ENCODE data around the gene SLC25A45.

Gene SLC25A45

DNA sequence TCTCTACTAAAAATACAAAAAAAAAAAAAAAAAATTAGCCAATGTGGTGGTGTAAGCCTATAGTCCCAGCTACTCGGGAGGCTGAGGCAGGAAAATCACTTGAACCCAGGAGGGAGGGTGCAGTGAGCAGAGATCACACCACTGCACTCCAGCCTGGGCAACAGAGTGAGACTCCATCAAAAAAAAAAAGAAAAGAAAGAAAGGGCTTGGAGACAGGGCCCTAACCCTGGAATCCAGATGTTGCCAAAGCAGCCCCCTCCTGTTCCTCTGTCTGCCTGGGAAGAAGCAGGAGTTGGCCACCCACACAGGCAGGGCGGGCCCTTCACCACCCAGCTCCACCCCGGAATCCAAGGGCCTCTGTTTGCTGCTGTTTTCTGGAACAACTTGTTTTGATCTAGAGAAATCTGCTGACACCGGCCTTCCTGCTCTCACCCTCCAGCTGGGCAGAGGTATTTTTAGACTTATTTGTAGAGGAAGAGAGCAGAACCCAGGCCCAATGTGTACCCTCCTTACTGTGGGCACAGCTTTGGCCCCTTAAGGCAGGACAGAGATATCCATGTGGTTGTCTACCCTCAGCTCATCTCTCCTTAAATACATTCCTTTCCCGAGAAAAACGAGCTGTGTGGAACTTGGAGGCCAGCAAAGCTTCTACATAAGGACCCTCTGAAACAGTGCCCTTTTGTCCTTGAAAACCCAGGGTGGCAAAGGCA lies 37.5 kb upstream of the SLC25A45 start:
- Histone ChIP-seq H3K27me3 (ENCODE audit: control insufficient read depth, insufficient read depth, low read length) (no peaks in the 10 kb centered on the region), H3K27ac (ENCODE audit: low read length) (no peak overlapping the region), H3K9me3 (ENCODE audit: control insufficient read depth, insufficient read depth, low read length) (no peaks in the 10 kb centered on the region), H3K36me3 (ENCODE audit: control insufficient read depth, insufficient read depth, low read length) (no peaks in the 10 kb centered on the region), H3K4me3 (ENCODE audit: low read length) (no peak overlapping the region), H3K4me1 (ENCODE audit: control insufficient read depth, insufficient read depth, low read length) (peaks cover 29% of the 10 kb centered on the region)
- DNase-seq (ENCODE audit: low read depth, low spot score), result no peak
- no CpG with 5 or more reads among the region's 6 CpGs for WGBS (ENCODE audit: insufficient coverage, insufficient read length)

DNA sequence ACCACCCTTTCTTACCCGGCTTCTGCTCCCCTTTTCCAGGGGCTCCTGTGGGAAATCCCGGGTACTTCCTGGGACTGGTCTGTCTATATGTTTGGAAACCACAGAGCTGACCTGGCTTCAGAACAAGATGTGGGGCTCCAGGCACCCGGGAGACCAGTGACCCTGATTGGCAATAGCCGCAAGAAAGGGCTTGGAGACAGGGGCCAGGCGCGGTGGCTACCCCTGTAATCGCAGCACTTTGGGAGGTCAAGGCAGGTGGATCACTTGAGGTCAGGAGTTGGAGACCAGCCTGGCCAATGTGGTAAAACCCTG lies 37.0 kb upstream of the SLC25A45 start:
- Histone ChIP-seq H3K4me3 (ENCODE audit: low read length) (no peak overlapping the region), H3K4me1 (ENCODE audit: control insufficient read depth, insufficient read depth, low read length) (peaks cover 27% of the 10 kb centered on the region), H3K27ac (ENCODE audit: low read length) (no peak overlapping the region)

DNA sequence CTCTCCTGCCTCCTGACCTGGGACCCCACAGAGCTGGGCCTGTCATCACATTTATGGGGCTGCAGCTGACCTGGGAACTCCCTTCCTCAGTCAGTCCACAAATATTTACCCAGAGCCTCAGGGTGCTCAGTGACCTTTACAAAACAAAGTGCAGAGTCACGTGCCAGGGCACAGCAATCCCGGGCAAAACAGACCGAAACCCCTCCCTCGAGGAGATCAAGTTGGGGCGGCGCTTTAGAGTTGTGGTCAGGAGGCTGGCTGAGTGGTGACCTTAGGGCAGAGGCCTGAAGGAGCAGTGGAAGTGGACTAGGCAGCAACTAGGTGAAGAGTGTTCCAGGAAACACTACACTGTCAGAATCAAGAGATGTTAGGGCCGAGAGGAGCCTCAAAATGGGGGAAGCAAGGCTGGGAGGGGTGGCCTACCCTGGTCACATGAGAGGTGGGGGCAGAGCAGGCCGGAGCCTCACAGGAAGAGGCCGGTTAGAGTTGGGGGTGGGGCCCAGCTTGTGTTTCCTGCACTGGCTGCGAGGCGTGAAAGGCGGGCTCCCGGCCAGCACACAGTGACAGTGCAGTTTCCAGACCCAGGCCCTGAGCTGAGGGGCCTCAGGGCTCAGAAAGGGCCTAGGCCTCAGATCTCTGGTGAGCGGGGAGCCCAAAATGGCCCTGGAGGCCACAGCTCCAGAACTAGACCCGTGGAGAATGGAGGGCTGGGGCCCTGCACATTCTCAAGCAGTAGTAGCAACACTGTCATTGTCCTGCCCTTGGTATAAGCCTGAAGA lies 36.4 kb upstream of the SLC25A45 start:
- no CpG with 5 or more reads among the region's 15 CpGs for WGBS (ENCODE audit: insufficient coverage, insufficient read length)
- Histone ChIP-seq H3K27me3 (ENCODE audit: control insufficient read depth, insufficient read depth, low read length) (no peaks in the 10 kb centered on the region), H3K4me3 (ENCODE audit: low read length) (no peak overlapping the region), H3K9me3 (ENCODE audit: control insufficient read depth, insufficient read depth, low read length) (no peaks in the 10 kb centered on the region), H3K36me3 (ENCODE audit: control insufficient read depth, insufficient read depth, low read length) (no peaks in the 10 kb centered on the region), H3K4me1 (ENCODE audit: control insufficient read depth, insufficient read depth, low read length) (peaks cover 27% of the 10 kb centered on the region), H3K27ac (ENCODE audit: low read length) (no peak overlapping the region)
- peak; percentile 76 for DNase-seq (ENCODE audit: low read depth, low spot score)

More for the DNA sequence above, 37.0 kb upstream of the SLC25A45 start:
- no peaks in the 10 kb centered on the region for H3K9me3 ChIP-seq (ENCODE audit: control insufficient read depth, insufficient read depth, low read length)
- no peak for DNase-seq (ENCODE audit: low read depth, low spot score)
- WGBS (ENCODE audit: insufficient coverage, insufficient read length), result no CpG with 5 or more reads among the region's 7 CpGs
- H3K27me3 ChIP-seq (ENCODE audit: control insufficient read depth, insufficient read depth, low read length), result no peaks in the 10 kb centered on the region
- H3K36me3 ChIP-seq (ENCODE audit: control insufficient read depth, insufficient read depth, low read length), result no peaks in the 10 kb centered on the region

DNA sequence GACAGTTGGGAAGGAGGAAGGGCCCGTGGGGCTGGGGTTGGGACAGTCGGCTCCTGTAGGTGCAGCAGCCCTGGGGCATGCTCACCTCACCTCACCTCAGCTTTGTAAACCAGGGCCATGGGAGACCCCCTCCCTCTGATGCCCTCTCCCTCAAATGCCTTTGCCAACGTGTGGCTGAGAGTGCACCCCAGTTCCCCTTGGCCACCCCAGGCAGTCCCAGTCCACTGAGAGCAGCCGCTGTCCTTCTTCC lies 35.9 kb upstream of the SLC25A45 start:
- no peak for DNase-seq (ENCODE audit: low read depth, low spot score)
- WGBS (ENCODE audit: insufficient coverage, insufficient read length), result no CpG with 5 or more reads among the region's 4 CpGs
- Histone ChIP-seq H3K4me1 (ENCODE audit: control insufficient read depth, insufficient read depth, low read length) (peaks cover 23% of the 10 kb centered on the region), H3K4me3 (ENCODE audit: low read length) (no peak overlapping the region), H3K9me3 (ENCODE audit: control insufficient read depth, insufficient read depth, low read length) (no peaks in the 10 kb centered on the region), H3K27ac (ENCODE audit: low read length) (no peak overlapping the region), H3K27me3 (ENCODE audit: control insufficient read depth, insufficient read depth, low read length) (no peaks in the 10 kb centered on the region), H3K36me3 (ENCODE audit: control insufficient read depth, insufficient read depth, low read length) (no peaks in the 10 kb centered on the region)

DNA sequence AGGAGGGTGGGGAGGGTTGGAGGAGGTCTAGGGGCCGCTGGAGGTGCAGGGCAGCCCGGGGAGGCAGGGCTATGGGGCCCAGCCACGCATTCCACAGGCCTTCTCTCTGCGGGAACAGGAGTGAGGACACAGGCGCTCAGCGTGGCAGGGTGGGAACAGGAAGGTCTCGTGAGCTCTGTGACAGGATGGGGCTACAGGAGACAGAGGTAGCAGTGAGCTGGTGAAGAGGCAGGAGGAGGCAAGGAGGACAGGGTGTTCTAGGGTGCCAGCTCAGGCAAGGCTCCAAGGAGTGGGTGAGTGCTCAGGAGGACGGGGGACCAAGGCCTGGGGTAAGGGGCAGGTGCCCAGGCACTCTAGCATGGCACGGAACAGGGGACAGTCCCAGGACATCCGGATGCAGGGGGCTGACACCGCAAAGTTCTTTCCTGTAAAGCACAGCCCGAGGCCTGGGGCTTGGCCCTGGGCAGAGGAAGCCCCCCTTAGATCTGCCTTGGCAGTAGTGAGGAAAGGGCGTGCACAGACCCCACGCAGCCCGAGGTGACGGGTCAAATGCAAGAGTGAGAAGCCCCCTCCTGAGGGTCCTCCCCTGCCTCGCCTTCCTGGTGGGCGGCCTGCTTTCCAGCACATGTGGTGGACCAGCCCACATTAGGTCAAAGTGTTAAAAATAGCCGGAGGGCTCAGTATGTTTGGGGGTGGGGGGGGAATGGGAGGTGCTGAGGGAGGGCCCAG lies 35.4 kb upstream of the SLC25A45 start:
- peaks cover 18% of the 10 kb centered on the region for H3K4me1 ChIP-seq (ENCODE audit: control insufficient read depth, insufficient read depth, low read length)
- H3K36me3 ChIP-seq (ENCODE audit: control insufficient read depth, insufficient read depth, low read length), result no peaks in the 10 kb centered on the region
- H3K27ac ChIP-seq (ENCODE audit: low read length), result no peak overlapping the region
- no peak overlapping the region for H3K4me3 ChIP-seq (ENCODE audit: low read length)
- no peaks in the 10 kb centered on the region for H3K27me3 ChIP-seq (ENCODE audit: control insufficient read depth, insufficient read depth, low read length)
- no CpG with 5 or more reads among the region's 19 CpGs for WGBS (ENCODE audit: insufficient coverage, insufficient read length)
- no peaks in the 10 kb centered on the region for H3K9me3 ChIP-seq (ENCODE audit: control insufficient read depth, insufficient read depth, low read length)
- DNase-seq (ENCODE audit: low read depth, low spot score), result no peak

DNA sequence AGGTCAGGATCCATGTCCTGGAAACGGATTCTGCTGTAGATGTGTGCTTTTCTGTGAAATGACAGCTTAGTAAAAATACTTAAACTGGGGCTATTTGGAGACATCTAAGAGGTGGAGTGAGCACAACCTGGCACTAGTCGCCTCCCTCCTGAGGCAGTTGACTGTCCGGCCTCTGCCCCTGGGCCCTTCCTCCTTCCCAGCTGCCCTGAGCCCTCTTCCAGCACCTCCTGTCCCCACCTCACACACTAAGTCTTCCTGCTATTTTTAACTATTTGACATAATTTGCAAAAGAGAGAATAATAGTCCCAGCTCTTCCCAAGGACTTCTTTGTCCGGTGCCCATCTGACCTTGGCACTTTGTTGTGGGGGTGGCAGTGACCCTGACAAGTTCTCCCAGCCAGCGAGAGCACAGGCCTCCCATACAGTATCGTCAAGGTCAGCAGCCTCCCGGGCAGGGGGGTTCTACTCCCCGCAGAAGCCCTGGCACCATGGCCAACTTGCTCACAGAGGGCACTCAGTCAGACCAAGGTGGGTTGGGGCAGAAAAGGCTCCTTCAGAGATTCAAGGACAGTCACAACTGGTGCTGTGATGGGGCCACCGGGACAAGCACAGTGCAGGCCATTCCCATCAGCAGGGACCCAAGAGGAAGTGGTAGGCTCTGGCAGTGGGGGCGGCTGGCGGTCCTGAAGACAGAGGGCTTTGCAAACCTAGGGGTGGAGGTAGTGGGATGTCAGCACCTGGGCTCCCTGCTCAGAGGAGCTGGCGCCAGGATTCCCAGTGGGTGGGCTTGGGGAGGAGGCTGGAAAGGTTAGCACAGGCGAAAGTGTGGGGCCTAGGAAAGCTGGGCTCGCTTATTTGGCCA lies 34.6 kb upstream of the SLC25A45 start:
- no peak overlapping the region for H3K27ac ChIP-seq (ENCODE audit: low read length)
- no peaks in the 10 kb centered on the region for H3K36me3 ChIP-seq (ENCODE audit: control insufficient read depth, insufficient read depth, low read length)
- peaks cover 16% of the 10 kb centered on the region for H3K4me1 ChIP-seq (ENCODE audit: control insufficient read depth, insufficient read depth, low read length)
- WGBS (ENCODE audit: insufficient coverage, insufficient read length), result no CpG with 5 or more reads among the region's 14 CpGs
- DNase-seq (ENCODE audit: low read depth, low spot score), result no peak
- H3K27me3 ChIP-seq (ENCODE audit: control insufficient read depth, insufficient read depth, low read length), result no peaks in the 10 kb centered on the region
- H3K9me3 ChIP-seq (ENCODE audit: control insufficient read depth, insufficient read depth, low read length), result no peaks in the 10 kb centered on the region
- no peak overlapping the region for H3K4me3 ChIP-seq (ENCODE audit: low read length)

DNA sequence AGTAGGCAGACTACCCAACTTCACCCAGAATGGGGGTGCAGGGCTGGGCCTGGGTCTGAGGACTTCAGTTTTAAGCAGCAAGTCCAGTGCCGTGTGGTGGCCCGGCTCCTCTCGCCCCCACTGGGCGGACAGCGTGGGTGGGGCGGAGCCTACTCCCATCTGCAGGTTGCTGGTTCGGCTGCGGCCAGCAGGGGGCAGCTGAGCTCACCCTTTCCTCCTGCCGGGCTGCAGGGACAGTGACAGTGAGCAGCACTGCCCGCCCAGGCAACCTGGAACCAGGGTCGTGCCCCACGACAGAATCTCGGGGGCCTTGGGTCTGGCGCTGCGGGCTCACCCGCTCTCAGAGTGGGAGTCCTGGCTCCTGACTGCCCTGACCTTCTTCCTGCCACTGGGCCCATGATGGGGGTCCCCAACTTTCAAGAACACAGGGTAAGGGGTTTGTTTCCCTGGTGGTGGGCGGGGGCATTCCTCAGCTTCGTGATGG lies 33.9 kb upstream of the SLC25A45 start:
- Histone ChIP-seq H3K4me1 (ENCODE audit: control insufficient read depth, insufficient read depth, low read length) (peaks cover 14% of the 10 kb centered on the region), H3K9me3 (ENCODE audit: control insufficient read depth, insufficient read depth, low read length) (no peaks in the 10 kb centered on the region), H3K27me3 (ENCODE audit: control insufficient read depth, insufficient read depth, low read length) (no peaks in the 10 kb centered on the region), H3K36me3 (ENCODE audit: control insufficient read depth, insufficient read depth, low read length) (peaks cover 2% of the 10 kb centered on the region), H3K27ac (ENCODE audit: low read length) (no peak overlapping the region), H3K4me3 (ENCODE audit: low read length) (no peak overlapping the region)
- DNase-seq (ENCODE audit: low read depth, low spot score), result peak; percentile 57
- no CpG with 5 or more reads among the region's 18 CpGs for WGBS (ENCODE audit: insufficient coverage, insufficient read length)

DNA sequence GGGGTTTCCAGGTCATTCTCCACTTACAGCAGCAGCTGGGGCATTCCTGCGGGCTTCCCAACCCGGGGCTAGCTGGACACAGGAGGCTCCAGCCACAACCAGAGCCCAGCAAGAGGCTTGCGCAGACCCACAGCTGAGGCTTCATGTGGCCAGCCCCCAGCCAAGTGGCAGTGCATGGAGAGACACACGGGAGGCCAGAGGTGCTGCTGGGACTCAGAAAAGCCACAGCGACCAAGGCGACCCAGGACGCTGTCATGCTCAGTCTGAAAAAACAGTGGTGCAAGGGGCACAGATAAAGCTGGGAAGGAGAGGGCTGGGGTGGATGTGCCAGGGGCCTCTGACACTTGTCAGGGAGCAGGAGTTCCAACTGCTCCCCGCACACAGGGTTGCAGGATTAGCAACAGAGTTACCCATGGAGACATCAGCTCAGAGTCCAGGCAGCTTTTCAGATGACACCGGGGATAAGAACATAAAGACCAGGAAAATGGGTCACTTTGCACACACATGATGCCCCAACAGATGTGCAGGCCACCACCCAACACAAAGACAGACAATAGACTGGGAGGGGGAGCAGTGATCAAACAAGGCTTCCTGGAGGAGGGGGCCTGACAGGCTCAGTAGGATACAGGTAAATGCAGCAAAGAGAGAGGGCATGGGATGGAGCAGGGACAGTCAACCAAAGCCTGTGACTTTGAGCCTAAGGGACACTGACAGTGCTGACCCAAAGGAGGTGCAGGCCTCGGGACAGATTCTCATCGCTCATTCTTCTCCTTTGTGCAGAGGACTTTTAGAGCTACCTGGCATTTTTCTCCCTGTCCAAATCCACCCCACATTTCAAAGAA lies 33.3 kb upstream of the SLC25A45 start:
- peaks cover 6% of the 10 kb centered on the region for H3K36me3 ChIP-seq (ENCODE audit: control insufficient read depth, insufficient read depth, low read length)
- no peak overlapping the region for H3K27ac ChIP-seq (ENCODE audit: low read length)
- no CpG with 5 or more reads among the region's 11 CpGs for WGBS (ENCODE audit: insufficient coverage, insufficient read length)
- no peaks in the 10 kb centered on the region for H3K9me3 ChIP-seq (ENCODE audit: control insufficient read depth, insufficient read depth, low read length)
- H3K4me3 ChIP-seq (ENCODE audit: low read length), result no peak overlapping the region
- peaks cover 11% of the 10 kb centered on the region for H3K4me1 ChIP-seq (ENCODE audit: control insufficient read depth, insufficient read depth, low read length)
- DNase-seq (ENCODE audit: low read depth, low spot score), result no peak
- no peaks in the 10 kb centered on the region for H3K27me3 ChIP-seq (ENCODE audit: control insufficient read depth, insufficient read depth, low read length)

DNA sequence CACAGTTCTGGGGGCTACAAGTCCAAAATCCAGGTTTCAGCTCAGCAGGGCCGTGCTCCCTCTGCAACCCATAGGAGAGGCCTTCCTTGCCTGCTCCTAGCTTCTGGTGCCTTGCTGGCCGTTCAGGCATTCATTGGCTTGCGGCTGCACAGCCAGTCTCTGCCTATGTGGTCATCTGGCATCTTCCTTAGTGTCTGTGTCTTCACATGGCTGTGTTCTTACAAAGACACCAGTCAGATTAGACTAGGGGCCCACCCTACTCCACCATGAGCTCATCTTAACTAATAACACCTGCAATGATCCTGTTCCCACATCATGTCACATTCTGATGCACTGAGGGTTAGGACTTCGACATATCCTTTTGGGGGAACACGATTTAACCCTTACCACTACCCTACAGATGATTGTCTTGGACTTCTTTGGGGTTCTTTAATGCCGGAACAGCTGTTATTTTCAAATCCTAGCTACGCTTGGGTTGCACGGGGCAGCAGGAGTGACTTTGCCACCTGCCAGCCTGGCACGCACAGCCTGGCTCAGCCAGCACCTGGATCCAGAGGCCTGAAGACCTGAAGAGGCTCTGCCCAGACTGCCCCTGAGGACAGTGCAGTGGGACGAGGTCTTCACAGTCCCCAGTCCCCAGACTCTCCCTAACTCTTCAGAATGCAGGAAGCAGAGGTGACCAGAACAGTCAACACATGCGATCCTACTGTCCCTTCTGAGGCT lies 32.5 kb upstream of the SLC25A45 start:
- WGBS (ENCODE audit: insufficient coverage, insufficient read length), result no CpG with 5 or more reads among the region's 11 CpGs
- Histone ChIP-seq H3K9me3 (ENCODE audit: control insufficient read depth, insufficient read depth, low read length) (no peaks in the 10 kb centered on the region), H3K4me1 (ENCODE audit: control insufficient read depth, insufficient read depth, low read length) (peaks cover 11% of the 10 kb centered on the region), H3K36me3 (ENCODE audit: control insufficient read depth, insufficient read depth, low read length) (peaks cover 6% of the 10 kb centered on the region), H3K4me3 (ENCODE audit: low read length) (no peak overlapping the region), H3K27ac (ENCODE audit: low read length) (no peak overlapping the region), H3K27me3 (ENCODE audit: control insufficient read depth, insufficient read depth, low read length) (no peaks in the 10 kb centered on the region)
- DNase-seq (ENCODE audit: low read depth, low spot score), result no peak
